T-helper 1 cell (primary cell): ENCODE data around the gene FLVCR2.

ENCODE experiments used
- DNase-seq, 5 donors: peaks; one replicate each; pipeline ENCODE4 v3.0.0-alpha.2; 2012 to 2020

Gene FLVCR2

GRCh38 chr14:75631453-75631831 lies 53.0 kb downstream of the FLVCR2 start:
- no peak for DNase-seq

- DNase-seq: no peak
These were observed 56.4 kb downstream of the FLVCR2 start for GRCh38 chr14:75634848-75635247.

DNA sequence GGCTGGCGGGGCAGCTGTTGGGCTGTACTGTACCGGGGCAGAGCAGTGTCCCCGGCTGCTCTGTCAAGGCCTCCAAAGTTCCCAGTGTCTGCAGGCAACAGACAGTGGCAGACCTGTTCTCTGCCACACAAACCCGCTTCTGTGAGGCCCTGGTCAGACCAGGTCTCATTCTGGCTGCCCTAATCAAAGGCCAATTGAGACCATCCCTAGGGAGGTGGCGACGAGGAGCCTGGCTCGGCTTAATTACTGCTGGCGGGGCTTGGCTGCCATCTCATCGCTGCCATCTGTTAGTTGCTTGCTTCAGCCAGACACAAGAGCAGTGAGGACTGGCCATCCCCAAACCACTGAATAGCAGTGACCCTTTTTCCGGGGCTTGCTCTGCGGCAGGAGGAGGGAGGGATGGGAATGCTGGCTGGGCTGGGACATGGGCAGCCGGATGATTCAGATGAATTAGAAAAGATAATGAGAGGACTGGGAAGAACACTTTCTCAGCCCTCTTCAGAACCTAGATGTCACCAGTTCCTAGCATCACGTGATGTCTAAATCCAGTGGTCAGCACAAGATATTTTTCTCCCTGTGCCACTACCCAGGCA lies 57.8 kb downstream of the FLVCR2 start:
- DNase-seq: no peak

- DNase-seq: no peak
These were observed 62.5 kb downstream of the FLVCR2 start for GRCh38 chr14:75640876-75641275.

DNA sequence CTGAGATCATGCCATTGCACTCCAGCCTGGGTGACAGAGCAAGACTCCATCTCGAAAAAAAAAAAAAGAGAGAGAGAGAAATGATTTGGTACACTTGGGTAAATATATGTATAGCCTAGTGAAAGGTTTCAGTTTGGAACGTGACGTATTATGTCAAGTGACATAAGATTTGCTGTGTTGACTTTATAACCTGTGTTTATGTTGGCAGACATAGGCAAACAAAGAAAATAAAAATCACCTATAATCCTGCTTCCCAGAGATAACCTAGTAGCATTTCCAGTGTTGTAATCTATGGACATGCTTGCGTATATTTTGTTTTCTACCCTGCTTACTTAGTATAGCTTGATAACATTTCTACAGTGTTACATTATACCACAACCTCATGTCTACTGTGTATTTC lies 65.6 kb downstream of the FLVCR2 start:
- DNase-seq: no peak

- no peak for DNase-seq
These were observed 66.6 kb downstream of the FLVCR2 start for GRCh38 chr14:75645056-75645455.

- DNase-seq: no peak
These were observed 68.3 kb downstream of the FLVCR2 start for GRCh38 chr14:75646762-75647161.

DNA sequence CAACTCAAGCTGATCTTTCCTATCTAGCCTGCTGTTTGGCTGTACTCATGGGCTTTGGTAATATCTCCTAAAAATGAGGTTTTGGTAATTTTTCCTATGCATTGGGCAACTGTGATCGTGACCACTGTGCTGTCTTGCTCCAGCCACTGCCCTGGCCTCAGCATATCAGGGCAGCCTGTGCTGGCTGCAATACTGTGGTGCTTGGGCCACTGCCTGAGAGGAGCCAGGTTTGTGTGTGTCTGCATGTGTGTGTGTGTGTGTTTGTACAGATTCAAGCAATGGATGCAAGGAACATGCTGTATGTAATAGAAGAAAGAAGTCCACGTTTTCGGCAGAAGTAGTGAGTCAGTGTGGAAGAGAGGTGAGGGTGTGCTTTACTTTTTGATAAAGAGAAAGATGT lies 69.2 kb downstream of the FLVCR2 start:
- DNase-seq: no peak

GRCh38 chr14:75648066-75648838 lies 69.8 kb downstream of the FLVCR2 start:
- no peak for DNase-seq

- DNase-seq: no peak
These were observed 70.9 kb downstream of the FLVCR2 start for GRCh38 chr14:75649337-75649736.

- DNase-seq: no peak
These were observed 71.4 kb downstream of the FLVCR2 start for GRCh38 chr14:75649773-75650172.

- no peak for DNase-seq
These were observed 72.0 kb downstream of the FLVCR2 start for GRCh38 chr14:75650253-75651058.

- DNase-seq: no peak
These were observed 75.1 kb downstream of the FLVCR2 start for GRCh38 chr14:75653563-75653962.

GRCh38 chr14:75654127-75654732 lies 75.8 kb downstream of the FLVCR2 start:
- peak; percentile 40 to 77 (median 67) for DNase-seq

DNA sequence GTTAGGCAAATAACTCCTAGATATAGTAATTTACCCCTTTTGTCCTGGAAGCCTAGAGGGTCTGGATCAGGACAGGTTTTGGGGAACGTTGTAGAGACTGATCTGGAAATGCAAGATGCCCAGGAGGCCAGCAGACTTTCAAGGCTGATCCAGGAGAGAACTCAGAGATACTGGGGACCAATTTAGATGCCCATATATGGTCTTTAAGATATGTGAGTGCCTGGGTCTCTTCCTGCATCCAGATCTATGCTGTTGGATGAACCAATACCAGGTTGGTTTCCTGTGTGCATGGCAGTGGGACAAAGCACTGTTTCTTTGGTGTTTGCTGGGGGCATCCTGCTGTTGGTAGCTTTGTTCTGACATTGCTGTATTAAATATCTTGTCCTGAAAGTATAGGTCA lies 76.8 kb downstream of the FLVCR2 start:
- DNase-seq: no peak

- no peak for DNase-seq
These were observed 78.9 kb downstream of the FLVCR2 start for GRCh38 chr14:75657331-75657730.

- no peak for DNase-seq
These were observed 80.5 kb downstream of the FLVCR2 start for GRCh38 chr14:75658957-75659356.

DNA sequence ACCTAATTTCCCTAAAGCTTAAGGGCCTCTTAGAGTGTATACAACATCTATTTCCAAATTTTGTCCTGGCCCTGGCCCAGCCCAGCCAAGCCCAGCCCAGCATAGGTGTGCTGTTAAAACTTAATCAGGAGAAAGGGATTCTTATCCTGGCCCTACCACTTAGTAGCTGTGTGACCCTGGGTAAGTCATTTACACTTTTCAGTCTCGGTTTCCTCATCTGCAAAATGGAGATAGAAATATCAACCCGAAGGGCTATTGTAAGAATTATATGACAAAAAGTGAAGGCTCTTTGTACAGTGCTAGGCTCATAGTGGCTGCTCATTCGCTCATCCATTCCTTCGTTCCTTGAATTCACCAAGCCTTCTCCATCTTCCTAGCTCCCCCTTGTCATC lies 81.8 kb downstream of the FLVCR2 start:
- no peak for DNase-seq

DNA sequence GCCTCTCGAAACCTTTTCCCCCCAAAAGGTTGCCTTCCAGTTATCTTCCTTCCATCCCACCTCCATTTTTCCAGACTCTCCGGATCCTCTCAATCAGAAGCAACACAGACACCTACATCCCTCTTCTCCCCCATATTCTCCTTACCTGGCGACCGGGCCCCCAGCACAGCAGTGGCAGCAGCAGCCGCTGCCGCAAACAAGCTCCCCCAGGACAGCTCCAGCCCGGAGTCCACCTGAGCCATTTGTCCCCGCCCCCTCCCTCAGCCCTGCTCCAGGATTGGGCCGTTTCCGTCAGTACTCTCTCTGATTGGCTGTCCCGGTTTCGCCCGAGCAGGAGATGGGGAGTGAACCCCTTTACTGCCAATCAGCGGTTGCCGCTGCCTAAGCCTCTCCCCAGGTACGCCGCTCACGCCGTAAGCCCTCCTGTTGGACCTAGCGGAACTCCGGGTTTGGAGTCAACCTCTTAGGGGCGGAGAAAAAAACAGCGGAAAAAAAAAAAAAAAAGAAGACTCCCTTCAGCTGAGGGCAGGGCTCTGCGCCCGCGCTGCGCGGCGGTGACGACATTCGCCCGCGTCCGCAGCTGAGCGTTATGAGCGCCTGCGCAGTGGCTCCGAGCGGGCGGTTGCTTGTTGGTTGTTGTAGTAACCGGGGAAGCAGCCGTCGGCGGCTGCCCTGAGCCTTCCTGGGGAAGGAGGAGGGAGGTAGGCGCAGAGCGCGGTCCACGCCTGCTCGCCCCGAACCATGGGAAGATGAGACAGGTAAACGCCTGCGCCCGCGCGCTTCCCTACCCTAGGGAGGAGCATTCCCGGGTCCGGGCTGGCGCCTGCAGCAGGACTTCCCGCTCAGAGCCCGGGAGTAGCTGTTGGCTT lies 82.4 kb downstream of the FLVCR2 start, which contains the start of the genes ERG28 and TTLL5:
Gene ERG28 (minus strand): TSS at position 247 of the 869 bp plus-strand sequence. CDS start 3,374 bp downstream, outside the sequence.
Gene TTLL5 (plus strand): TSS at position 617 of the 869 bp plus-strand sequence. CDS start 1,904 bp downstream, outside the sequence.
- peak; percentile 95 to 99 (median 96) for DNase-seq

- DNase-seq: no peak
These were observed 83.0 kb downstream of the FLVCR2 start for GRCh38 chr14:75661499-75661814.

DNA sequence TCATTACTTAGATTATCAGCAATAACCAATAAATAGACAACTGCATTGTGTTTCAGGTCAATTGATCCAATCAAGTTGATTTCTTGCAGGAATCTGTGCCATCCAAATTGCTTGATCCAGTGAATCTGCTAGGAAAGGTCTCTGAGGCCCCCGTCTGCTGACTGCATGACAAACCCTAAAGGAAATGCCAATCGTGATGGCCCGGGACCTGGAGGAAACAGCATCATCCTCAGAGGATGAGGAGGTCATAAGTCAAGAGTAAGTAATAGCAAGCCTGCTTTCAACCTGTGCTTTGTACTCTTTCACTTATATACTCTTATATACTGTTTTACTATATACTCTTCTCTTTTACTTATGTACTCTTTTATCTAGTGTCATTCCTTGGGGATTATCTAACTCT lies 84.5 kb downstream of the FLVCR2 start:
- no peak for DNase-seq

DNA sequence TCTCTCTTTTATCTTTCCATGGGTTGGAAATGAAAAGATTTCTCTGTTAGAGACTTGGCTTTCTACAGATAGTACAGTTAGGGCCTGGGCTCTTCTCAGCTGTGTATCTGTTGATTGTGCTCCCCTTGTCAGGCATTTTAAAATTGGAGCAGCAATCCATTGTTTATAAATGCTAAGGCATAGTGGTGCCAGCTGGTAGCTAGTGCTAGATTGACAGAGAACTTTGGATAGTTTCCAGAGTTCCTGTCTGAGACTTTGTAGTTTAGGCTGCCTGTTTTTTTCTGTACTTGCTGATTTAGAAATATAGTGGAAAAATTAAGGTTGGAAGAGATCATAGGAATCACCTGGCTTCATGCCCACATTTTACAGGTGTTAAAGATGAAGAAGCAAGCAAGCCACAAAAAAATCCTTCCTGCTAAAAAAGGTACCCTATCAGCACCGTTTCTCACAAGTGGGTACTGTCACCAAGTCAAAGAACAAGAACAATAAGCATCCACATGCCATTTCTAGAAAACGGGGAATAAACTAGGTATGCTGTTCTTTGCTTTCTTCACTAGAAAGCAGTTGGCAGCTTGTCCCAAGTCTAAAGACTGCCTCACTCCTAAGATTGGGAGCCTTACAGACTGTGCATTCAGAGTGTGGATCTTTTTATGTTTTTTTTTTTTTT lies 88.8 kb downstream of the FLVCR2 start:
- DNase-seq: no peak
